ENCODE data around the gene FAF1.

Gene FAF1

GRCh38 chr1:50981741-50982140 lies 21.7 kb upstream of the FAF1 start:
- TF ChIP-seq EZH2phosphoT487 (IDR thresholded peaks at IDR 0.05; ENCODE audit: low read depth) (no peak), CTCF (IDR thresholded peaks at IDR 0.05; ENCODE audit: low read depth, low read length) (no peak)
- Histone ChIP-seq H3K27ac (ENCODE audit: low read length) (no peak overlapping the region), H3K27me3 (ENCODE audit: low read depth, low read length) (peaks cover 45% of the 10 kb centered on the region), H3K4me1 (ENCODE audit: low read length) (peaks cover 7% of the 10 kb centered on the region), H2AFZ (ENCODE audit: low read depth, low read length) (no peak overlapping the region), H3K36me3 (replicated peaks; ENCODE audit: low read depth, low read length) (no peaks in the 10 kb centered on the region), H3K79me2 (ENCODE audit: low read length) (no peaks in the 10 kb centered on the region), H3K9me3 (ENCODE audit: insufficient read depth, low read length) (no peaks in the 10 kb centered on the region), H4K20me1 (ENCODE audit: insufficient read depth, low read length) (no peaks in the 10 kb centered on the region), H3K9ac (ENCODE audit: low read length) (no peak overlapping the region), H3K4me3 (ENCODE audit: low read length) (no peak overlapping the region), H3K4me2 (ENCODE audit: low read length) (no peak overlapping the region)

- Histone ChIP-seq H3K4me3 (ENCODE audit: low read length) (no peak overlapping the region), H3K4me2 (ENCODE audit: low read length) (no peak overlapping the region)
Observed at GRCh38 chr1:50980505-50980904, 20.4 kb upstream of the FAF1 start.

GRCh38 chr1:50979937-50980336 lies 19.9 kb upstream of the FAF1 start:
- no peaks in the 10 kb centered on the region for H3K79me2 ChIP-seq (ENCODE audit: low read length)
- peaks cover 18% of the 10 kb centered on the region for H3K4me1 ChIP-seq (ENCODE audit: low read length)
- no peaks in the 10 kb centered on the region for H3K36me3 ChIP-seq (replicated peaks; ENCODE audit: low read depth, low read length)
- no peak overlapping the region for H3K27ac ChIP-seq (ENCODE audit: low read length)
- no peaks in the 10 kb centered on the region for H3K9me3 ChIP-seq (ENCODE audit: insufficient read depth, low read length)
- H2AFZ ChIP-seq (ENCODE audit: low read depth, low read length), result no peak overlapping the region
- no peak overlapping the region for H3K4me2 ChIP-seq (ENCODE audit: low read length)
- no peak overlapping the region for H3K4me3 ChIP-seq (ENCODE audit: low read length)
- H3K27me3 ChIP-seq (ENCODE audit: low read depth, low read length), result peaks cover 55% of the 10 kb centered on the region
- H3K9ac ChIP-seq (ENCODE audit: low read length), result no peak overlapping the region
- no peaks in the 10 kb centered on the region; the same call in 1 of the 2 replicates for H4K20me1 ChIP-seq (ENCODE audit: insufficient read depth, low read length)
- TF ChIP-seq EZH2phosphoT487 (IDR thresholded peaks at IDR 0.05; ENCODE audit: low read depth) (no peak), CTCF (IDR thresholded peaks at IDR 0.05; ENCODE audit: low read depth, low read length) (no peak)

More at GRCh38 chr1:50980505-50980904, 20.4 kb upstream of the FAF1 start:
- H3K36me3 ChIP-seq (replicated peaks; ENCODE audit: low read depth, low read length), result no peaks in the 10 kb centered on the region
- no peak overlapping the region for H3K27ac ChIP-seq (ENCODE audit: low read length)
- peaks cover 18% of the 10 kb centered on the region for H3K4me1 ChIP-seq (ENCODE audit: low read length)
- no peak overlapping the region for H2AFZ ChIP-seq (ENCODE audit: low read depth, low read length)
- no peak for TF ChIP-seq EZH2phosphoT487 (IDR thresholded peaks at IDR 0.05; ENCODE audit: low read depth)
- TF ChIP-seq CTCF (IDR thresholded peaks at IDR 0.05; ENCODE audit: low read depth, low read length), result no peak
- H3K9ac ChIP-seq (ENCODE audit: low read length), result no peak overlapping the region
- no peaks in the 10 kb centered on the region; the same call in 1 of the 2 replicates for H4K20me1 ChIP-seq (ENCODE audit: insufficient read depth, low read length)
- peaks cover 52% of the 10 kb centered on the region for H3K27me3 ChIP-seq (ENCODE audit: low read depth, low read length)
- no peaks in the 10 kb centered on the region for H3K79me2 ChIP-seq (ENCODE audit: low read length)
- no peaks in the 10 kb centered on the region for H3K9me3 ChIP-seq (ENCODE audit: insufficient read depth, low read length)

GRCh38 chr1:50978852-50979781 lies 19.1 kb upstream of the FAF1 start:
- peak overlapping the region; percentile 96 for H3K4me3 ChIP-seq (ENCODE audit: low read length)
- H3K4me1 ChIP-seq (ENCODE audit: low read length), result peaks cover 18% of the 10 kb centered on the region
- H3K9ac ChIP-seq (ENCODE audit: low read length), result no peak overlapping the region; the same call in 1 of the 2 replicates
- H3K27me3 ChIP-seq (ENCODE audit: low read depth, low read length), result peaks cover 64% of the 10 kb centered on the region
- no peaks in the 10 kb centered on the region for H3K36me3 ChIP-seq (replicated peaks; ENCODE audit: low read depth, low read length)
- H4K20me1 ChIP-seq (ENCODE audit: insufficient read depth, low read length), result no peaks in the 10 kb centered on the region; the same call in 1 of the 2 replicates
- no peaks in the 10 kb centered on the region for H3K9me3 ChIP-seq (ENCODE audit: insufficient read depth, low read length)
- H2AFZ ChIP-seq (ENCODE audit: low read depth, low read length), result 0 out of 2 replicates have a peak overlapping the region, but pooled peaks have one; percentile 66
- no peak overlapping the region for H3K27ac ChIP-seq (ENCODE audit: low read length)
- H3K79me2 ChIP-seq (ENCODE audit: low read length), result no peaks in the 10 kb centered on the region
- TF ChIP-seq EZH2phosphoT487 (IDR thresholded peaks at IDR 0.05; ENCODE audit: low read depth), result no peak
- no peak for TF ChIP-seq CTCF (IDR thresholded peaks at IDR 0.05; ENCODE audit: low read depth, low read length)
- H3K4me2 ChIP-seq (ENCODE audit: low read length), result peak overlapping the region; percentile 98

Measured in OCI-LY3 (cell line).